RPMI7951 (cell line): ENCODE measurements around the gene ITGAV. TPM values are rescaled to one million over a fixed set of nuclear protein-coding genes. Genes with fewer than 3 reads are reported as not detected.
A peak's percentile ranks its signal among the peaks of the same experiment; 100 is the strongest.

ENCODE experiments used
- DNase-seq: peaks from one replicate; pipeline ENCODE4 v3.0.0-alpha.2; 2012; ENCODE audit warnings: low read depth
- total RNA-seq: library from RNA; depleted of rRNA; stranded (reverse); fragments of >200 nt; shearing (Covaris generic); gene quantifications from 2 replicates; pipeline ENCODE4 v1.2.3, GENCODE V29; 2014; rRNA removed

Gene ITGAV
- total RNA-seq, 1 experiment from 2014 or later = 170 TPM

DNA sequence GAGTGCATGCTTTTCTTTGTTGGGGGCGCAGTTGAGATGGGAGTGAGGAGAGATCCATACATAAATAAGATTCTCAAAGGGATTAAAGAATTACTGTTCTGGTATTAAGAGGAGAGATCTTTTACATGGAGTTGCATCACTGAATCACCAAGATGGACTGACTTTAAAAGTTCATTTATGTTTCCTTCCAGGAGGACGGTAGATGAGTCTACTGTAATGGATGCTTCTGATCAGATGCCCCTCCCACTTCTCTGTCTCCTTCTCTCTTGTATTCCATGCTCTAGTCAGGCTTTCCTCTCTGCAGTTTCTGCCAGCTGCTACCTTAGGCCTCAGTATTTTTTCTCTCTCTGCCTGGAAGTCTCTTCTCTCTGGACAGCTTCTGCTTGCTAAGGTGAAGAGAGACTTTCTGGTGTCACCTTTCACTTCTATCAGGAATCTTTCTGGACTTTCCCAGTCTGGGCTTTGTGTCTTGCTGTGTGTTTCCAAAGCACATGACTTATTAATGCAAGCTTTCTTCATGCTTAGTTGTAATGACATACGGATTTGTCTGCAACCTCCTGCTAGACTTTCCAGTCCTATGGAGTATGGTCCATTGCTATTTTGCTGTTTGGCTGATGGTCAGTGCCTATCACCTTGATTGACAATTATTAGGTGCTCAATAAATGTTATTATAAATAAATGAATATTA is 127.6 kb downstream of the ITGAV start:
- no peak for DNase-seq

DNA sequence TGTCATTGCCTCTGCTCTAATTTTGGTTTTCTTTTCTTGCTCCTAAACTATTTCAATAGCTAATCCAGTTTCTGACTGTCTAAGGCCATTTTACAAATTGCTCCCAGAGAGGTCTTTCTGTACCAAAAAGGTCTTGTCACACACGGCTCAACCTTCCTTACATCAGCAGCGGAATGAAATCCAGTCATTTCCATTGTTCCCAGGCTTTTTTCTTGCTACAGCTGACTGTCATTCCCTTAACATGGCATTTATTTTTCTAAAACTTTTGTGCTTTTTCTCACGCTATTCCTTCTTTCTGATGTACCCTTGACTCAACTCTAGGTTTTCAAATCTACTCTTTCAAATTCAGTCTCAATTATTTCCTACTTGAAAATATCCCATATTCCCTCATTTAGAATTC is 128.3 kb downstream of the ITGAV start:
- DNase-seq = no peak

GRCh38 chr2:186718903-186719302 is 129.0 kb downstream of the ITGAV start:
- no peak for DNase-seq

DNA sequence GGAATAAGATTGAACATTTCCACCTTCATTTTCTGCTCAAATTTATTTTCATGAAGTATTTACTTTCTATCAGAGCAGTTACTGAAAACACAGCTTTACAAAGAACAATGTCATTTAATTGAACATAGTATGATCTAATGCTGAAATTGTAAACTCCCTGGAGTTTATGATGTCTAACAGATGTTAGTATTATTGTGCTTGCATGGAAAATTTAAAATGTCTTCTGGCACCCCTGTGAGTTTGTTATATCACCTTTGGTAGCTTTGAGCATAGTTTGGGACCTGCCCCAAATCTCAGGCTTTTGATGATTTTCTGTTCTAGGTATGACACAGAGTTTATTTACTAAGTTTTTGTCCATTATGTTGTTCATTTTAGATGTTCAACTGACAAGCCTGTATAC is 132.1 kb downstream of the ITGAV start:
- no peak for DNase-seq

GRCh38 chr2:186724736-186725135 is 134.9 kb downstream of the ITGAV start:
- no peak for DNase-seq

GRCh38 chr2:186725783-186726182 is 135.9 kb downstream of the ITGAV start:
- no peak for DNase-seq

GRCh38 chr2:186726938-186727337 is 137.1 kb downstream of the ITGAV start:
- peak; percentile 25 for DNase-seq

DNA sequence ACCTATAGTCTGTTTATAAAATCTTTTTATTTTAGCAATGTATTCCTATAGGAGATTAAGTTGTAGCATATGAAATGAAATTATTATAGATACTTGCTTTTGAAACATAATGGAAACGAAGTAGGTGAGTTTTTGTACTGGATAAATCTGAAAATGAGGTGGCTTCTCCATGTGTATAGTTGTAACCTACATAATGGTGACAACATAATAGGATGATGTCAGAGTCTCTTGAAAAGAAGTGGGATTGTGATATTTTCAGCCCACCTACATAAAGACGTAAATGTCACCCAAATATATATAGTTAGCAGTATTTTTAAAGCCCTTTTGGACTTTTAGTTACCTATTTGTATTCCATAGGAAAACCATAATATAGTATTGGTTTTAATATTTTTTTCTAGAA is 138.8 kb downstream of the ITGAV start:
- DNase-seq = no peak

Other genes starting within 250 kb of the ITGAV start
- 97.4 and 121 TPM in 2 replicates for gene ZC3H15, start 103.8 kb upstream of the ITGAV start, total RNA-seq
- 5.9 and 6.1 TPM in 2 replicates for gene FAM171B, start 104.0 kb downstream of the ITGAV start, total RNA-seq